Lower leg skin (tissue), 4 donors: ENCODE results near the gene TMEM174. TPM values are rescaled to one million over a fixed set of nuclear protein-coding genes. Genes with fewer than 3 reads are reported as not detected.

Experiments used
- DNase-seq, 2 donors: peaks; one replicate each; pipeline ENCODE4 v3.0.0-alpha.2; 2019; ENCODE audit warnings: low spot score in 2 of 2
- H3K4me3 ChIP-seq: fragments of 200-600 bp; sonication (generic); 2 replicates; pipeline ENCODE4 v1.5.1; 2017; ENCODE audit warnings: mild to moderate bottlenecking, low read depth; ENCODE audit not compliant: poor library complexity, severe bottlenecking
- CTCF ChIP-seq, 3 donors: fragments of 450-650 bp; IDR thresholded peaks; one replicate each; pipeline ENCODE4 v1.5.1; 2016; ENCODE audit warnings: antibody characterized with exemption in 3 of 3, mild to moderate bottlenecking in 3 of 3, moderate library complexity in 2 of 3
- POLR2A ChIP-seq, 2 donors: fragments of 450-650 bp; IDR thresholded peaks; one replicate each; pipeline ENCODE4 v1.6.1; 2016 to 2017; ENCODE audit warnings: antibody characterized with exemption in 2 of 2, mild to moderate bottlenecking in 1 of 2, moderate library complexity in 1 of 2
- WGBS, 2 donors: methylation state at CpG; one replicate each; pipeline ENCODE4 v1.1.5; 2018; 5-methylcytosine and 5-hydroxymethylcytosine counted together
- intact Hi-C: fragments of 100-400 bp; cut with DNase I; formaldehyde crosslinking; loops from one replicate; pipeline ENCODE4 v1.15.0; 2023; ENCODE audit warnings: low total_unique reads
- total RNA-seq, 4 donors: library from RNA; depleted of rRNA; stranded (reverse); fragments of >200 nt; gene quantifications; one replicate each; pipeline ENCODE4 v1.1.0, GENCODE V29; 2016

The TMEM174 gene
- total RNA-seq, 4 donors from 2014 or later: not detected

GRCh38 chr5:73180566-73180965 lies 7.6 kb downstream of the TMEM174 start:
- intact Hi-C loops: no loop called here
- DNase-seq: no peak

GRCh38 chr5:73182307-73182706 lies 9.3 kb downstream of the TMEM174 start:
- TF ChIP-seq POLR2A (IDR thresholded peaks at IDR 0.05) (no peak), CTCF (IDR thresholded peaks at IDR 0.05) (no peak)
- no peak for DNase-seq
- no peak overlapping the region for H3K4me3 ChIP-seq
- intact Hi-C loops: no loop called here

More at GRCh38 chr5:73180566-73180965, 7.6 kb downstream of the TMEM174 start:
- H3K4me3 ChIP-seq: no peak overlapping the region
- TF ChIP-seq CTCF (IDR thresholded peaks at IDR 0.05) (no peak), POLR2A (IDR thresholded peaks at IDR 0.05) (no peak)

- TF ChIP-seq POLR2A (IDR thresholded peaks at IDR 0.05): no peak
- TF ChIP-seq CTCF (IDR thresholded peaks at IDR 0.05): no peak
- 63 to 71% methylated on average over 6 of the region's 6 CpGs for WGBS, 2 donors
- H3K4me3 ChIP-seq: no peak overlapping the region
- intact Hi-C loops: no loop called here
- DNase-seq: no peak
Observed at GRCh38 chr5:73183000-73183399, 10.0 kb downstream of the TMEM174 start.

GRCh38 chr5:73183481-73183891 lies 10.5 kb downstream of the TMEM174 start:
- DNase-seq: no peak

GRCh38 chr5:73186976-73187375 lies 14.0 kb downstream of the TMEM174 start:
- WGBS, 2 donors: 84 to 87% methylated on average over 2 of the region's 2 CpGs
- intact Hi-C loops: no loop called here
- TF ChIP-seq POLR2A (IDR thresholded peaks at IDR 0.05): no peak
- TF ChIP-seq CTCF (IDR thresholded peaks at IDR 0.05): no peak
- no peak overlapping the region for H3K4me3 ChIP-seq
- no peak for DNase-seq

More at GRCh38 chr5:73183481-73183891, 10.5 kb downstream of the TMEM174 start:
- no peak overlapping the region for H3K4me3 ChIP-seq
- 56 to 61% methylated on average over 9 of the region's 9 CpGs for WGBS, 2 donors
- intact Hi-C loops: no loop called here
- TF ChIP-seq POLR2A (IDR thresholded peaks at IDR 0.05) (no peak), CTCF (IDR thresholded peaks at IDR 0.05) (no peak)

GRCh38 chr5:73188764-73189531 lies 16.0 kb downstream of the TMEM174 start:
- DNase-seq: no peak
- 83 to 94% methylated on average over 2 of the region's 2 CpGs for WGBS, 2 donors

More at GRCh38 chr5:73188764-73189531, 16.0 kb downstream of the TMEM174 start:
- TF ChIP-seq POLR2A (IDR thresholded peaks at IDR 0.05) (no peak), CTCF (IDR thresholded peaks at IDR 0.05) (no peak)
- H3K4me3 ChIP-seq: no peak overlapping the region
- intact Hi-C loops: no loop called here
